ENCODE results near the gene GALNS.

DNA sequence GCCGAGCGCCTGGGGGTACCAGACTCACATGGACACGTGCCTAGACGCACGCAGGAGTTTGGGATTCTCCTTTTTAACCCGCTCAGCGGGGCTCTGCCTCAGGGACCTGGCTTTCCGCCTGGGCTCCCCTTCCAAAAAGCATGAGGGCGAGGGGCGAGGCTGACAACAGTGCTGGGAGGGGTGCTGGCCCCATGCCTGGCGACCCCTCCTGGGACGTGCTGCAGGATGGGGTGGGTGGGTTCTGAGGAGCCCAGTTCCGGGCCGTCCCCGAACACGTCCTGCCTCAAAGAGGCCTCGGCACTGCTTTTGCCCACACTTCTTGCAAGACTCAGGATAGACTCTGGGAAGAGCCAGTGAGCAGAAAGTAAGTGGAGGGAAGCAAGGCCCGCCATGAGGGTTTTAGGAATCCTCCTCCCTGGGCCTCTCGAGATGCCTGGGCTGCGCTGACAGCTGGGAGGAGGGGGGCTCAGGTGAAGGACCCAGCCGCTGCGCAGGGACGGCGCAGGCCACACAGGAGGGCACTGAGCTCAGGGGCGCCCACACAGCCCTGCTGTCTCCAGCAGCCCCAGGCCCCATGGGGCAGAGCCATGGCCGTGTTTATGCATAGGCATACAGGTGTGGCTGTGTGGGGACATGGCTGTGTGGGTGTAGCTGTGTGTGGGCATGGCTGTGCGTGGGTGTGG is 25.1 kb upstream of the GALNS start:
- TF ChIP-seq, protein P1, sequence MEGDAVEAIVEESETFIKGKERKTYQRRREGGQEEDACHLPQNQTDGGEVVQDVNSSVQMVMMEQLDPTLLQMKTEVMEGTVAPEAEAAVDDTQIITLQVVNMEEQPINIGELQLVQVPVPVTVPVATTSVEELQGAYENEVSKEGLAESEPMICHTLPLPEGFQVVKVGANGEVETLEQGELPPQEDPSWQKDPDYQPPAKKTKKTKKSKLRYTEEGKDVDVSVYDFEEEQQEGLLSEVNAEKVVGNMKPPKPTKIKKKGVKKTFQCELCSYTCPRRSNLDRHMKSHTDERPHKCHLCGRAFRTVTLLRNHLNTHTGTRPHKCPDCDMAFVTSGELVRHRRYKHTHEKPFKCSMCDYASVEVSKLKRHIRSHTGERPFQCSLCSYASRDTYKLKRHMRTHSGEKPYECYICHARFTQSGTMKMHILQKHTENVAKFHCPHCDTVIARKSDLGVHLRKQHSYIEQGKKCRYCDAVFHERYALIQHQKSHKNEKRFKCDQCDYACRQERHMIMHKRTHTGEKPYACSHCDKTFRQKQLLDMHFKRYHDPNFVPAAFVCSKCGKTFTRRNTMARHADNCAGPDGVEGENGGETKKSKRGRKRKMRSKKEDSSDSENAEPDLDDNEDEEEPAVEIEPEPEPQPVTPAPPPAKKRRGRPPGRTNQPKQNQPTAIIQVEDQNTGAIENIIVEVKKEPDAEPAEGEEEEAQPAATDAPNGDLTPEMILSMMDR (IDR thresholded peaks at IDR 0.05; ENCODE audit: borderline replicate concordance, extremely low read depth, low read length, poor library complexity, severe bottlenecking), result no peak
- no peak for TF ChIP-seq EZH2 (IDR thresholded peaks at IDR 0.05; ENCODE audit: borderline replicate concordance, low read depth, low read length, severe bottlenecking)

All from DND-41 (cell line).